ENCODE data around the gene BEND6.
A peak's percentile ranks its signal among the peaks of the same experiment; 100 is the strongest.

The BEND6 gene

DNA sequence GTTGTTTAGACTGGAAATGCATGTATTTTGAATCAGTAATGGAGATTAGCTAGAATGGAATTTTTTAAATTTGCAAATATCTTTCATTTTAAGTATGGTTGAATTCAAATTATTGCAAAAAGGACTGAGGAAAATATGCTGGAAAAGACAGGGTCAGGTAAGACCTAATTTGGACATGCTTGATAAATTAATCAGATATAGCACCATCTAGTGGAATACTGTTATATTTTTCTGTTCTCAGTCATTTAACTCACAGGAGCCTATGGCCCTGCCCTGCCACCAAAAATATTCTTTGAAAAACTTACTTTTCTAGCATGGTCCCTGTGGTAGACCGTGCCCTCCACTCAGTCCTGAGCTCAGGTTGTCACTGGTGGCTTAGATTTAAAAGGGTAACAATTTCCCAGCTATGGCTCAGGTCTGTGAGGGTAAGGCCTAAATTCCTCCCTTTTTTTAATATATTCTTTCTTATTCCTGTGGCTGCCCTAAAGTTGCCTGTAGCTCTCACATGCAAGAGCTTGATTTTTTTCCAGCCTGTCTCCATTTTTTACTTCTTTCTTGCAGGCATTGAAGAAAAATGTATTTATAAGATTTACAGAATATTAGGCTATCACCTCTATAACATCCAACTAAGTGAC lies 66.3 kb downstream of the BEND6 start:
- DNase-seq (ENCODE audit: low read depth, low spot score) = peak; percentile 68
- in situ Hi-C loops (cut with HindIII; ENCODE audit: low sequenced_read_pairs) = no loop called here
- TF ChIP-seq, protein P1, sequence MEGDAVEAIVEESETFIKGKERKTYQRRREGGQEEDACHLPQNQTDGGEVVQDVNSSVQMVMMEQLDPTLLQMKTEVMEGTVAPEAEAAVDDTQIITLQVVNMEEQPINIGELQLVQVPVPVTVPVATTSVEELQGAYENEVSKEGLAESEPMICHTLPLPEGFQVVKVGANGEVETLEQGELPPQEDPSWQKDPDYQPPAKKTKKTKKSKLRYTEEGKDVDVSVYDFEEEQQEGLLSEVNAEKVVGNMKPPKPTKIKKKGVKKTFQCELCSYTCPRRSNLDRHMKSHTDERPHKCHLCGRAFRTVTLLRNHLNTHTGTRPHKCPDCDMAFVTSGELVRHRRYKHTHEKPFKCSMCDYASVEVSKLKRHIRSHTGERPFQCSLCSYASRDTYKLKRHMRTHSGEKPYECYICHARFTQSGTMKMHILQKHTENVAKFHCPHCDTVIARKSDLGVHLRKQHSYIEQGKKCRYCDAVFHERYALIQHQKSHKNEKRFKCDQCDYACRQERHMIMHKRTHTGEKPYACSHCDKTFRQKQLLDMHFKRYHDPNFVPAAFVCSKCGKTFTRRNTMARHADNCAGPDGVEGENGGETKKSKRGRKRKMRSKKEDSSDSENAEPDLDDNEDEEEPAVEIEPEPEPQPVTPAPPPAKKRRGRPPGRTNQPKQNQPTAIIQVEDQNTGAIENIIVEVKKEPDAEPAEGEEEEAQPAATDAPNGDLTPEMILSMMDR (IDR thresholded peaks at IDR 0.05; ENCODE audit: low read depth, low read length) = peak; percentile 30
- no peak overlapping the region for H3K4me3 ChIP-seq (ENCODE audit: low read depth, low read length)

DNA sequence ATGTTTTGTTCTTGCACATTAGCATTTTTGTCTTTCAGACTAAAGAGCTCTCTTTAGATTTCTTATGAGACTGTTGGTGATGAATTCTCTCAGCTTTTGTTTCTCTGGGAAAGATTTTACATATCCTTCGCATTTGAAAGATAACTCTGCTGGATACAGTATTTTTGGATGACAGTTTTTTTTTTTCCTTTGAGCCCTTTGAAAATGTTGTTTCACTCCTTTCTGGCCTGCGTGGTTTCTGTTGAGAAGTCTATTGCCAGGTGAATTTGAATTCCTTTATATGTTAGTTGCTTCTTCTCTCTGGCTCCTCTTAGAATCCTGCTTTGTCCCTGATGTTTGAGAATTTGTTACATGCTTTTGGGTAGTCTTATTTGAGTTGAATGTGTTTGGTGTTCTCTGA lies 69.4 kb downstream of the BEND6 start:
- in situ Hi-C loops (cut with HindIII; ENCODE audit: low sequenced_read_pairs) = no loop called here
- DNase-seq (ENCODE audit: low read depth, low spot score) = no peak
- H3K4me3 ChIP-seq (ENCODE audit: low read depth, low read length) = no peak overlapping the region
- TF ChIP-seq, protein P1 (IDR thresholded peaks at IDR 0.05; ENCODE audit: low read depth, low read length) = no peak

DNA sequence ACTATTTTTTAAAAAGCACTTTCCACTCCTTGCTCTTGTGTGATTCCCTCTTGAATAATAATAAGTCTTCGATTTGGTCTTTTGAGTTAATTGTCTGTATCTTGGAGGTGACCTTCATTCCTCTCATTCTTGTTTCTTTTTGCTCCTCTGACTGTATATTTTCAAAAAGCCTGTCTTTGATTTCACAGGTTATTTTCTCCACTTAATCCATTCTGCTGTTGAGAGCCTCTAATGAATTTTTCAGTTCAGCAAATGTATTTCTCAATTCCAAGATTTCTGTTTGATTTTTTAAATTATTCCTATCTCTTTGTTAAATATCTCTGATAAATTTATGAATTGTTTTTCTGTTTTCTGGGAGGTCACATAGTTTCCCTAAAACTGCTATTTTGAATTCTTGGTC lies 69.9 kb downstream of the BEND6 start:
- no peak for DNase-seq (ENCODE audit: low read depth, low spot score)
- in situ Hi-C loops (cut with HindIII; ENCODE audit: low sequenced_read_pairs) = no loop called here
- TF ChIP-seq, protein P1 (IDR thresholded peaks at IDR 0.05; ENCODE audit: low read depth, low read length) = no peak
- no peak overlapping the region for H3K4me3 ChIP-seq (ENCODE audit: low read depth, low read length)

DNA sequence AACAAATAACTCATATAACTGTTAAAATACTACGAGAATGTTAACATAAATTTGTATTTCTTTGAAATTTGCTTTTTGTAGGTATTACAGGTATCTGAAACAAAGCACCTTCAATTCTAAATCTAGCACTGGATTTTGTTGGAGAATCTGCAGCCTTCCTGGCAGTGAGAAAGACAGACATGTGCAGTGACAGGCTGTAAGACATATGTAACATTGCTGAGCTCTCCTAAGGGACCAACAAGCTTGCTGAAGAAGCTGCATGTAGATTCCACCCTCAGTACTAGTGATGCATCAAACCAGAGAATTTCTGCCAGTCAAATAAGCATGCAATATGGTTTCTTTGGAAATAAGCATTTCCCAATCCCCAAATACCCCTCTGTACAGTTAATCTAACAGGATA lies 71.1 kb downstream of the BEND6 start:
- in situ Hi-C loops (cut with HindIII; ENCODE audit: low sequenced_read_pairs) = no loop called here
- TF ChIP-seq, protein P1 (IDR thresholded peaks at IDR 0.05; ENCODE audit: low read depth, low read length) = no peak
- H3K4me3 ChIP-seq (ENCODE audit: low read depth, low read length) = no peak overlapping the region
- DNase-seq (ENCODE audit: low read depth, low spot score) = no peak

DNA sequence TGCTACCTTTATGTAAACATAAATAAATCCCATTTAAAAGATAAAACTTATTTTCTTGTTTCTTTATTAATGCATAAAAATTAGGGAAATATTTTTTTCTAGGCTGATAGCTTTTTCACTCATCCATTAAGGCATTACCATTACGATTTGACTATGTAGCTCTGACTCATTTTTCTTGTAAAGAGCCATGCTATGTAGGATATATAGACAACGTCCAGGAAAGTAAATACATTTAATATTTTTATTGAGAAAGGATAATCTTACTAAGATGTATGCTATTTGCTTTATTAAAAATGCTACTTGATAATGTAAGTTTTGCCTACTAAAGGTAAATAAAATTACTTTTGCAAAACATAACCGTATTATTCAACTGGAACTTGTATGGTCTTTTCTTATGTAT lies 72.4 kb downstream of the BEND6 start:
- no peak for DNase-seq (ENCODE audit: low read depth, low spot score)
- TF ChIP-seq, protein P1 (IDR thresholded peaks at IDR 0.05; ENCODE audit: low read depth, low read length) = no peak
- H3K4me3 ChIP-seq (ENCODE audit: low read depth, low read length) = no peak overlapping the region
- in situ Hi-C loops (cut with HindIII; ENCODE audit: low sequenced_read_pairs) = no loop called here

DNA sequence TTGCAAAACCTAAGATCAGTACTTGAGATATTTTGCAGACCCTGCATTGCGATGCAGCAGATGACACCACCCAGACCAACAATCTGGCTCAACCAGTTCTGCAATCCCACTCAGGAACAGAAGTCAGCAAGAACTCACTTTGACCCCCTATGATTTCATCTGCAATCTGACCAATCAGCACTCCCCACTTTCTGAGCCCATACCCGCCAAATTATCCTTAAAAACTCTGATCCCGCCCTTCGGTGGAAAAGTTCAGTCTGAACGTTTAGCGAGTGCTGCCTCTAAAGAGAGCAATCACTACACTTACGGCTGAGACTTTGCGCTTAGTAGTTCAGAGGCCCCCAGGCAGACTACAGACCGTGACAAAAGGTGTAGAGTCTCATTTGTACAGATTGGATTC lies 74.3 kb downstream of the BEND6 start:
- no peak overlapping the region for H3K4me3 ChIP-seq (ENCODE audit: low read depth, low read length)
- TF ChIP-seq, protein P1 (IDR thresholded peaks at IDR 0.05; ENCODE audit: low read depth, low read length) = no peak
- in situ Hi-C loops (cut with HindIII; ENCODE audit: low sequenced_read_pairs) = no loop called here
- no peak for DNase-seq (ENCODE audit: low read depth, low spot score)
